ENCODE measurements around the gene ARHGAP33. TPM values are rescaled to one million over a fixed set of nuclear protein-coding genes. Genes with fewer than 3 reads are reported as not detected.

ARHGAP33 gene
- total RNA-seq, 1 experiment from 2014 or later: 27.0 TPM

GRCh38 chr19:35790981-35791813, 15.8 kb downstream of the ARHGAP33 start:
- TF ChIP-seq, protein P1, sequence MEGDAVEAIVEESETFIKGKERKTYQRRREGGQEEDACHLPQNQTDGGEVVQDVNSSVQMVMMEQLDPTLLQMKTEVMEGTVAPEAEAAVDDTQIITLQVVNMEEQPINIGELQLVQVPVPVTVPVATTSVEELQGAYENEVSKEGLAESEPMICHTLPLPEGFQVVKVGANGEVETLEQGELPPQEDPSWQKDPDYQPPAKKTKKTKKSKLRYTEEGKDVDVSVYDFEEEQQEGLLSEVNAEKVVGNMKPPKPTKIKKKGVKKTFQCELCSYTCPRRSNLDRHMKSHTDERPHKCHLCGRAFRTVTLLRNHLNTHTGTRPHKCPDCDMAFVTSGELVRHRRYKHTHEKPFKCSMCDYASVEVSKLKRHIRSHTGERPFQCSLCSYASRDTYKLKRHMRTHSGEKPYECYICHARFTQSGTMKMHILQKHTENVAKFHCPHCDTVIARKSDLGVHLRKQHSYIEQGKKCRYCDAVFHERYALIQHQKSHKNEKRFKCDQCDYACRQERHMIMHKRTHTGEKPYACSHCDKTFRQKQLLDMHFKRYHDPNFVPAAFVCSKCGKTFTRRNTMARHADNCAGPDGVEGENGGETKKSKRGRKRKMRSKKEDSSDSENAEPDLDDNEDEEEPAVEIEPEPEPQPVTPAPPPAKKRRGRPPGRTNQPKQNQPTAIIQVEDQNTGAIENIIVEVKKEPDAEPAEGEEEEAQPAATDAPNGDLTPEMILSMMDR (IDR thresholded peaks at IDR 0.05; ENCODE audit: unreplicated experiment): no peak
- intact Hi-C loops (cut with micrococcal nuclease; ENCODE audit: unreplicated experiment): no loop called here
- Mint-ChIP-seq H3K4me3 (ENCODE audit: low read depth, unreplicated experiment) (no peak overlapping the region), H3K4me1 (ENCODE audit: low read depth, unreplicated experiment) (peaks cover 8% of the 10 kb centered on the region), H3K36me3 (ENCODE audit: insufficient read depth, unreplicated experiment) (no peaks in the 10 kb centered on the region), H3K9me3 (ENCODE audit: low read depth, unreplicated experiment) (no peaks in the 10 kb centered on the region), H3K27ac (ENCODE audit: unreplicated experiment) (no peak overlapping the region), H3K27me3 (ENCODE audit: unreplicated experiment) (peaks cover 5% of the 10 kb centered on the region)
- CTCF ChIA-PET: no interaction called here
- DNase-seq: no peak
- BruUV-seq (replicated peaks): no TSS peak

DNA sequence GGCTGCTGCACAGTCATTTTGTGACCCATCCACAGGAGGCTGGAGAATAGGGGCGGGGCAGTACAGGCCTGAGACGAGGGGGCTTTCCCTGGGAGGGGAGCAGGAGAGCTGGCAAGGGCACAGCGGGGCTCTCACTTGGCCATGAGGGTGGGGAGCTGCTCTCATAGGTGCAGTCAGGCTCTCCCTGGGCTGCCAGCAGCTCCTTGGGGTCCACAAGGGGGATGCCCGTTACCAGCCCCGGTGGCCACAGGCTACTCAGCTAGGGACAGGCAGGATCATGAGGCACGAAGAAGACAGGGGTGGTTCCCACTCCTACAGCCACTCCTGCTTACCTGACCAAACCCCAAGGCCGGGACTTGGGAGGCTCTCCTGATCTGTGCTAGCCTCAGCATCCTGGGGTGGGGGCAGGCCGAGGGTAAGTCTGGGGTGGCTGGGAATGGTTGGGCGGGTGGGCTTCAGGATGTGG, 16.5 kb downstream of the ARHGAP33 start:
- Mint-ChIP-seq H3K27me3 (ENCODE audit: unreplicated experiment) (peaks cover 12% of the 10 kb centered on the region), H3K27ac (ENCODE audit: unreplicated experiment) (no peak overlapping the region), H3K4me3 (ENCODE audit: low read depth, unreplicated experiment) (no peak overlapping the region), H3K36me3 (ENCODE audit: insufficient read depth, unreplicated experiment) (no peaks in the 10 kb centered on the region), H3K9me3 (ENCODE audit: low read depth, unreplicated experiment) (no peaks in the 10 kb centered on the region), H3K4me1 (ENCODE audit: low read depth, unreplicated experiment) (peaks cover 8% of the 10 kb centered on the region)
- CTCF ChIA-PET: interaction anchor here (0.7 kb wide), 1 partner anchor 8 kb away, joined by 3 read pairs; no protein-coding TSS in a partner anchor
- intact Hi-C loops (cut with micrococcal nuclease; ENCODE audit: unreplicated experiment): no loop called here
- no peak for DNase-seq
- TF ChIP-seq, protein P1 (IDR thresholded peaks at IDR 0.05; ENCODE audit: unreplicated experiment): no peak
- BruUV-seq (replicated peaks): no TSS peak

GRCh38 chr19:35792312-35792711, 16.9 kb downstream of the ARHGAP33 start:
- no TSS peak for BruUV-seq (replicated peaks)
- Mint-ChIP-seq H3K4me3 (ENCODE audit: low read depth, unreplicated experiment) (no peak overlapping the region), H3K36me3 (ENCODE audit: insufficient read depth, unreplicated experiment) (no peaks in the 10 kb centered on the region), H3K9me3 (ENCODE audit: low read depth, unreplicated experiment) (no peaks in the 10 kb centered on the region), H3K4me1 (ENCODE audit: low read depth, unreplicated experiment) (peaks cover 8% of the 10 kb centered on the region), H3K27ac (ENCODE audit: unreplicated experiment) (no peak overlapping the region), H3K27me3 (ENCODE audit: unreplicated experiment) (peaks cover 17% of the 10 kb centered on the region)
- TF ChIP-seq, protein P1 (IDR thresholded peaks at IDR 0.05; ENCODE audit: unreplicated experiment): no peak
- intact Hi-C loops (cut with micrococcal nuclease; ENCODE audit: unreplicated experiment): no loop called here
- CTCF ChIA-PET: interaction anchor here (0.7 kb wide), 1 partner anchor 8 kb away, joined by 3 read pairs; no protein-coding TSS in a partner anchor
- no peak for DNase-seq

DNA sequence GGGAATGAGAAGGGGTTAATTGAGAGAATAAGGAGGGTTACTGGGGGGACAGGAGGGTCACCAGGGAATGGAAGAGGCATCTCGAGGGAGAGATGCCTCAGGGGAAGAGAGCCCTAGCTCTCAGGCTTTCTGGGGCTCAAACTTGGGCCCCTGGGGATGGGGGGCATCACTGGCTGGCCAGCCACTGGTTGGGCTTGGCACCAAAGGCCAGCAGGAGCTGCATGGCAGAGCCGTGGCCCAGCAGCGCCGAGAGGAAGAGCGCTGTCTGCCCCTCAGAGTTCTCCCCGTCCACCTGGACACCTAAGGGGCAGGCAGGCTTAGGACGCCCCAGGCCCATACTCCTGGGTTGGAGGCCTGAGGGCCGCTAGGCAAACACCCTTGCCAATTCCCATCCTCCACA, 17.5 kb downstream of the ARHGAP33 start:
- H3K9me3 Mint-ChIP-seq (ENCODE audit: low read depth, unreplicated experiment): no peaks in the 10 kb centered on the region
- H3K4me1 Mint-ChIP-seq (ENCODE audit: low read depth, unreplicated experiment): peaks cover 8% of the 10 kb centered on the region
- no TSS peak for BruUV-seq (replicated peaks)
- intact Hi-C loops (cut with micrococcal nuclease; ENCODE audit: unreplicated experiment): no loop called here
- DNase-seq: no peak
- H3K27ac Mint-ChIP-seq (ENCODE audit: unreplicated experiment): no peak overlapping the region
- peaks cover 20% of the 10 kb centered on the region for H3K27me3 Mint-ChIP-seq (ENCODE audit: unreplicated experiment)
- TF ChIP-seq, protein P1 (IDR thresholded peaks at IDR 0.05; ENCODE audit: unreplicated experiment): no peak
- CTCF ChIA-PET: no interaction called here
- no peaks in the 10 kb centered on the region for H3K36me3 Mint-ChIP-seq (ENCODE audit: insufficient read depth, unreplicated experiment)
- no peak overlapping the region for H3K4me3 Mint-ChIP-seq (ENCODE audit: low read depth, unreplicated experiment)
